SH-SY5Y (cell line): ENCODE data around the gene PRRX1.

ENCODE experiments used
- GATA2 ChIP-seq: IDR thresholded peaks from 2 replicates; pipeline ENCODE4 v1.6.1; 2011; ENCODE audit warnings: mild to moderate bottlenecking, low read depth, low read length
- GATA3 ChIP-seq: IDR thresholded peaks from 2 replicates; pipeline ENCODE4 v1.6.1; 2011; ENCODE audit warnings: low read depth, mild to moderate bottlenecking, low read length, moderate library complexity

DNA sequence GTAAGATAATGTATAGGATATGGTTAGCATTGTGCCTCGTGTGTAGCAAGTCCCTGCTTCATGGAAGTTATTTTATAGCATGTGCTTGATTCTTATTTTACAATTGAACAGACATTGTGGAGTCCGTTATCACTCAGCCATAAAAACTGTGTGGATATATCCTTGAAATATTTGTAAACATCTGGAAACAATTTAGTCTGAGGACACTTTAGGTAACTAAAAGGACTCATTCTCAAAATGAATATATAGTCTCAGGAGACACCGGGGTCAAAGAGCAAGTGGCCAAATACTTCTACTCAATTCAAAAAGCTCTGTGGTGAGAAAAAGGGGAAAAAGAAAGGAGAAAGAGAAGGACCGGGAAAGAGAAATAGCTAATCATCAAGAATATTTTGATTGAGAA, 23.7 kb downstream of the PRRX1 start:
- TF ChIP-seq GATA2 (no peak), GATA3 (no peak)
